ENCODE results near the gene SLC25A48.

SLC25A48 gene

DNA sequence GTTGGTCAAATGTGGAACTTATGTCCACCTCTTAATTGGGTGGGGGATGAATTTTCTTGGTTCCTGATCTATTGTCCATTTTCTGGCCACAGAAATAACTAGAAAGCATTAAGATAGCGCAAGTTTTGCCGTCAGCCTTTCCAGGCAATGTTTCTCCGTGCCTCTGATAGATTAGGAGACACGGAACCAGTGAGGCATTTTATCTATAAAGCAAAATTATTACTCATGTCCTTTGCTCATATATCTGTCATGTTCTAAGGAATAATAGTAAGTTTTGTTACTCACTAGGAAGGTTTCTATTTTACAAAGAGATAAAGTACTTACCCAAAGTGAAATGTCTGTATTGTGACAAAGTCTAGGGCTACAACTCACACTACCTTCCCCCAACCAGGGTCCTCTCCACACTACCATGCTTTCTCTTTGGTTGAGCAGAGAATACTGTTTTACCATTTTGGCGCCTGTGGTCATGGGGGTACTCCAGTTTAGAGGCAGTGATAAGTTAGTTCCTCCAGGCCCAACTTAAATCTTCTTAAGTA, 81.1 kb downstream of the SLC25A48 start (continued):
- TF ChIP-seq ZBTB6 (tag by site-specific recombination; IDR thresholded peaks at IDR 0.05) (no peak), ZNF654 (tag by site-specific recombination; IDR thresholded peaks at IDR 0.05; ENCODE audit: low read depth) (no peak), ZNF366 (tag by site-specific recombination; conservative IDR thresholded peaks at IDR 0.05) (no peak), PRDM4 (tag by site-specific recombination; IDR thresholded peaks at IDR 0.05) (no peak), ZNF311 (tag by site-specific recombination; IDR thresholded peaks at IDR 0.05; ENCODE audit: borderline replicate concordance) (no peak), ZNF211 (tag by site-specific recombination; IDR thresholded peaks at IDR 0.05; ENCODE audit: low read depth) (no peak), BCL11A (tag by site-specific recombination; IDR thresholded peaks at IDR 0.05; ENCODE audit: low read depth) (no peak)
- TF ChIP-seq, protein P1, sequence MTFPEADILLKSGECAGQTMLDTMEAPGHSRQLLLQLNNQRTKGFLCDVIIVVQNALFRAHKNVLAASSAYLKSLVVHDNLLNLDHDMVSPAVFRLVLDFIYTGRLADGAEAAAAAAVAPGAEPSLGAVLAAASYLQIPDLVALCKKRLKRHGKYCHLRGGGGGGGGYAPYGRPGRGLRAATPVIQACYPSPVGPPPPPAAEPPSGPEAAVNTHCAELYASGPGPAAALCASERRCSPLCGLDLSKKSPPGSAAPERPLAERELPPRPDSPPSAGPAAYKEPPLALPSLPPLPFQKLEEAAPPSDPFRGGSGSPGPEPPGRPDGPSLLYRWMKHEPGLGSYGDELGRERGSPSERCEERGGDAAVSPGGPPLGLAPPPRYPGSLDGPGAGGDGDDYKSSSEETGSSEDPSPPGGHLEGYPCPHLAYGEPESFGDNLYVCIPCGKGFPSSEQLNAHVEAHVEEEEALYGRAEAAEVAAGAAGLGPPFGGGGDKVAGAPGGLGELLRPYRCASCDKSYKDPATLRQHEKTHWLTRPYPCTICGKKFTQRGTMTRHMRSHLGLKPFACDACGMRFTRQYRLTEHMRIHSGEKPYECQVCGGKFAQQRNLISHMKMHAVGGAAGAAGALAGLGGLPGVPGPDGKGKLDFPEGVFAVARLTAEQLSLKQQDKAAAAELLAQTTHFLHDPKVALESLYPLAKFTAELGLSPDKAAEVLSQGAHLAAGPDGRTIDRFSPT (tag by site-specific recombination; IDR thresholded peaks at IDR 0.05) = no peak

DNA sequence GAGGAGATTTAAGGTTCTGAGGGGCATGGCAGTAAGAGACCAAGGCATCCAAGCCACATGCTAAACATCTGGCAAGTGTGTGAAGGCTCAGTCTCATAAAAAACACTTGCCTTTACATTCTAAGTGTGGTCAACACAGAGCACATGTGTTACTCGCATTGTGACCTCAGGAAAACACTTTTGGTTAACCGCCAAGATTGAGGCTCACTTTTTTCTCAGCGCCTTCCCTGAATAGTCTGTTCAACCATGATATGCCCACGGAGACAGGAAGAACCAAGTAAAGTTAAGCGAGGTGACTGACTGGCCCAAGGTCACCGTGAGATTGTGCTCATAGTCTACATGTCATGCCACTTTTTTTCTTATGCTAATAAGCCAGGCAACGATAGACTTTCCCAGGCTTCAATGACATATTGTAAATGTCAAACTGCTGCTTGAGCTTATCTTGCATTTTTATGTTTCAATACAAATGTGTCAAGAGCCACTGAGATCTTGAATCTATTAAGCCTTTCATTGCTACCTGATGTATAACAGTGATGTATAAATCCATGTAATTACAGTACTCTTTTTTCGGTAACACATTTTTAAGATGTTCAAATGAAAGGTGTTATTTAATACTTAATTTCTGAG, 82.3 kb downstream of the SLC25A48 start:
- H3K4me1 ChIP-seq (ENCODE audit: control insufficient read depth, insufficient read depth, low read length) = 0 out of 2 replicates have a peak, but pooled peaks cover 6% of the 10 kb centered on the region
- CTCF ChIA-PET = interaction anchor here (0.6 to 1.1 kb wide), 2 partner anchors 24 to 1058 kb away, joined by 3 read pairs; no protein-coding TSS in a partner anchor
- no peaks in the 10 kb centered on the region for H3K36me3 ChIP-seq (ENCODE audit: control insufficient read depth in 2 of 2, insufficient read depth in 1 of 2, low read length in 2 of 2)
- no peak overlapping the region for H3K27ac ChIP-seq (ENCODE audit: extremely low read depth, low read depth, low read length)
- POLR2A ChIA-PET = no interaction called here
- no peaks in the 10 kb centered on the region for H3K9me3 ChIP-seq (ENCODE audit: control insufficient read depth, insufficient read depth, low read depth, low read length)
- H3K4me3 ChIP-seq (ENCODE audit: low read depth, low read length) = no peak overlapping the region
- TF ChIP-seq HOXC10 (CRISPR knock-in tag; IDR thresholded peaks at IDR 0.05) = no peak
- no peak for TF ChIP-seq HOXA7 (CRISPR knock-in tag; IDR thresholded peaks at IDR 0.05; ENCODE audit: borderline replicate concordance)
- TF ChIP-seq, protein P2, sequence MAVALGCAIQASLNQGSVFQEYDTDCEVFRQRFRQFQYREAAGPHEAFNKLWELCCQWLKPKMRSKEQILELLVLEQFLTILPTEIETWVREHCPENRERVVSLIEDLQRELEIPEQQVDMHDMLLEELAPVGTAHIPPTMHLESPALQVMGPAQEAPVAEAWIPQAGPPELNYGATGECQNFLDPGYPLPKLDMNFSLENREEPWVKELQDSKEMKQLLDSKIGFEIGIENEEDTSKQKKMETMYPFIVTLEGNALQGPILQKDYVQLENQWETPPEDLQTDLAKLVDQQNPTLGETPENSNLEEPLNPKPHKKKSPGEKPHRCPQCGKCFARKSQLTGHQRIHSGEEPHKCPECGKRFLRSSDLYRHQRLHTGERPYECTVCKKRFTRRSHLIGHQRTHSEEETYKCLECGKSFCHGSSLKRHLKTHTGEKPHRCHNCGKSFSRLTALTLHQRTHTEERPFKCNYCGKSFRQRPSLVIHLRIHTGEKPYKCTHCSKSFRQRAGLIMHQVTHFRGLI (tag by site-specific recombination; IDR thresholded peaks at IDR 0.05) = no peak
- no peak for TF ChIP-seq ZSCAN16 (tag by site-specific recombination; IDR thresholded peaks at IDR 0.05)
- no peak for TF ChIP-seq ZNF580 (tag by site-specific recombination; IDR thresholded peaks at IDR 0.05)
- TF ChIP-seq ZNF423 (tag by site-specific recombination; IDR thresholded peaks at IDR 0.05) = no peak
- TF ChIP-seq ZNF549 (tag by site-specific recombination; IDR thresholded peaks at IDR 0.05) = no peak
- TF ChIP-seq ZNF623 (tag by site-specific recombination; IDR thresholded peaks at IDR 0.05) = no peak
- TF ChIP-seq ZNF830 (tag by site-specific recombination; IDR thresholded peaks at IDR 0.05; ENCODE audit: low read depth) = no peak

All from HEK293 (cell line).